Measurements from ENCODE around the gene KLK8. TPM values are rescaled to one million over a fixed set of nuclear protein-coding genes. Genes with fewer than 3 reads are reported as not detected.
"Not testable (repeated sequence)": the region's sequence is repeated elsewhere in the genome, so short reads cannot be mapped to it uniquely, and the experiment has no call there.

KLK8 gene
- total RNA-seq, 1 experiment from 2014 or later = not detected

- DNase-seq (ENCODE audit: low read depth) = no peak
- in situ Hi-C loops (cut with HindIII; ENCODE audit: low pct_unique_long_range_greater_than_20kb, low sequenced_read_pairs) = no loop called here
These were observed 978 bp downstream of the KLK8 start for GRCh38 chr19:51000426-51000825.

- no peak for DNase-seq (ENCODE audit: low read depth)
- in situ Hi-C loops (cut with HindIII; ENCODE audit: low pct_unique_long_range_greater_than_20kb, low sequenced_read_pairs) = no loop called here
These were observed 2.7 kb downstream of the KLK8 start for GRCh38 chr19:50998686-50999085.

GRCh38 chr19:50998061-50998460, 3.3 kb downstream of the KLK8 start:
- DNase-seq (ENCODE audit: low read depth) = no peak
- in situ Hi-C loops (cut with HindIII; ENCODE audit: low pct_unique_long_range_greater_than_20kb, low sequenced_read_pairs) = no loop called here

GRCh38 chr19:50994129-50994528, 7.3 kb downstream of the KLK8 start:
- DNase-seq (ENCODE audit: low read depth) = peak; percentile 71
- in situ Hi-C loops (cut with HindIII; ENCODE audit: low pct_unique_long_range_greater_than_20kb, low sequenced_read_pairs) = no loop called here

GRCh38 chr19:50992666-50993035, 8.8 kb downstream of the KLK8 start:
- in situ Hi-C loops (cut with HindIII; ENCODE audit: low pct_unique_long_range_greater_than_20kb, low sequenced_read_pairs) = no loop called here
- peak; percentile 54 for DNase-seq (ENCODE audit: low read depth)

GRCh38 chr19:50984416-50984815, 17.0 kb downstream of the KLK8 start:
- DNase-seq (ENCODE audit: low read depth); in situ Hi-C loops (cut with HindIII; ENCODE audit: low pct_unique_long_range_greater_than_20kb, low sequenced_read_pairs): not testable (repeated sequence)

GRCh38 chr19:50983625-50984292, 17.6 kb downstream of the KLK8 start, which contains the start of gene KLK7:
KLK7 (minus strand) TSS chr19:50983917; CDS start chr19:50982399, 1,518 bp downstream.
- in situ Hi-C loops (cut with HindIII; ENCODE audit: low pct_unique_long_range_greater_than_20kb, low sequenced_read_pairs) = no loop called here

GRCh38 chr19:50982186-50982585, 19.2 kb downstream of the KLK8 start:
- in situ Hi-C loops (cut with HindIII; ENCODE audit: low pct_unique_long_range_greater_than_20kb, low sequenced_read_pairs) = no loop called here

More at GRCh38 chr19:50983625-50984292, 17.6 kb downstream of the KLK8 start, which contains the start of gene KLK7:
- no peak for DNase-seq (ENCODE audit: low read depth)

GRCh38 chr19:50981587-50982146, 19.7 kb downstream of the KLK8 start:
- DNase-seq (ENCODE audit: low read depth) = no peak
- in situ Hi-C loops (cut with HindIII; ENCODE audit: low pct_unique_long_range_greater_than_20kb, low sequenced_read_pairs) = no loop called here

More at GRCh38 chr19:50982186-50982585, 19.2 kb downstream of the KLK8 start:
- DNase-seq (ENCODE audit: low read depth) = no peak

- in situ Hi-C loops (cut with HindIII; ENCODE audit: low pct_unique_long_range_greater_than_20kb, low sequenced_read_pairs) = no loop called here
- no peak for DNase-seq (ENCODE audit: low read depth)
These were observed 21.2 kb downstream of the KLK8 start for GRCh38 chr19:50980208-50980607.

- in situ Hi-C loops (cut with HindIII; ENCODE audit: low pct_unique_long_range_greater_than_20kb, low sequenced_read_pairs) = no loop called here
- DNase-seq (ENCODE audit: low read depth) = no peak
These were observed 21.6 kb downstream of the KLK8 start for GRCh38 chr19:50979758-50980157.

GRCh38 chr19:50978772-50979390, 22.5 kb downstream of the KLK8 start:
- in situ Hi-C loops (cut with HindIII; ENCODE audit: low pct_unique_long_range_greater_than_20kb, low sequenced_read_pairs) = no loop called here
- DNase-seq (ENCODE audit: low read depth) = no peak

- in situ Hi-C loops (cut with HindIII; ENCODE audit: low pct_unique_long_range_greater_than_20kb, low sequenced_read_pairs) = no loop called here
- DNase-seq (ENCODE audit: low read depth) = no peak
These were observed 23.8 kb downstream of the KLK8 start for GRCh38 chr19:50977626-50978025.

- peak; percentile 18 for DNase-seq (ENCODE audit: low read depth)
- in situ Hi-C loops (cut with HindIII; ENCODE audit: low pct_unique_long_range_greater_than_20kb, low sequenced_read_pairs) = no loop called here
These were observed 25.6 kb downstream of the KLK8 start for GRCh38 chr19:50975766-50976165.

- in situ Hi-C loops (cut with HindIII; ENCODE audit: low pct_unique_long_range_greater_than_20kb, low sequenced_read_pairs) = no loop called here
These were observed 26.5 kb downstream of the KLK8 start for GRCh38 chr19:50974702-50975556.

GRCh38 chr19:50972795-50973376, 28.5 kb downstream of the KLK8 start:
- no peak for DNase-seq (ENCODE audit: low read depth)
- in situ Hi-C loops (cut with HindIII; ENCODE audit: low pct_unique_long_range_greater_than_20kb, low sequenced_read_pairs) = no loop called here

More at GRCh38 chr19:50974702-50975556, 26.5 kb downstream of the KLK8 start:
- no peak for DNase-seq (ENCODE audit: low read depth)

GRCh38 chr19:50969810-50970209, 31.6 kb downstream of the KLK8 start:
- not testable (repeated sequence) for DNase-seq (ENCODE audit: low read depth)

GRCh38 chr19:50969413-50969760, 32.0 kb downstream of the KLK8 start, which contains the start of gene KLK6:
KLK6 (minus strand) TSS chr19:50969591; CDS start chr19:50968104, 1,487 bp downstream.
- in situ Hi-C loops (cut with HindIII; ENCODE audit: low pct_unique_long_range_greater_than_20kb, low sequenced_read_pairs) = no loop called here
- DNase-seq (ENCODE audit: low read depth) = no peak

More at GRCh38 chr19:50969810-50970209, 31.6 kb downstream of the KLK8 start:
- in situ Hi-C loops (cut with HindIII; ENCODE audit: low pct_unique_long_range_greater_than_20kb, low sequenced_read_pairs) = not testable (repeated sequence)

Measured in Caki2 (cell line).